GM12878 (cell line): ENCODE results near the gene MAML2.
"Not testable (repeated sequence)": the region's sequence is repeated elsewhere in the genome, so short reads cannot be mapped to it uniquely, and the experiment has no call there.

Experiments
- EP300 ChIP-seq, 2 experiments: fragments of 150-350 bp in 1 of 2; IDR thresholded peaks; 2 replicates each; pipeline ENCODE4 v1.6.1; 2011 to 2012; ENCODE audit warnings: low read depth in 2 of 2, low read length in 2 of 2, borderline replicate concordance in 1 of 2, improper control_type of control experiment in 1 of 2, inconsistent platforms in 1 of 2; ENCODE audit not compliant: control insufficient read depth in 1 of 2
- EZH2 ChIP-seq: IDR thresholded peaks from 2 replicates; pipeline ENCODE4 v1.6.1; 2012; ENCODE audit warnings: low read depth, mild to moderate bottlenecking, control low read depth, inconsistent platforms, low read length, borderline replicate concordance; ENCODE audit not compliant: control insufficient read depth
- FOS ChIP-seq: IDR thresholded peaks from 3 replicates; pipeline ENCODE4 v1.6.1; 2011; ENCODE audit warnings: borderline replicate concordance; ENCODE audit not compliant: insufficient read length; ENCODE audit errors: extremely low read depth
- GABPA ChIP-seq: IDR thresholded peaks from 2 replicates; pipeline ENCODE4 v1.6.1; 2014; ENCODE audit warnings: antibody characterized with exemption, low read depth, mild to moderate bottlenecking, inconsistent platforms
- NBN ChIP-seq: fragments of 450-650 bp; IDR thresholded peaks from 2 replicates; pipeline ENCODE4 v1.6.1; 2016
- NFXL1 ChIP-seq: fragments of 450-650 bp; IDR thresholded peaks from 2 replicates; pipeline ENCODE4 v1.6.1; 2017; ENCODE audit warnings: antibody characterized with exemption, mild to moderate bottlenecking, borderline replicate concordance
- POLR2A ChIP-seq: IDR thresholded peaks from 2 replicates; pipeline ENCODE4 v1.6.1; 2011; ENCODE audit warnings: low read depth, mild to moderate bottlenecking, low read length
- POLR2AphosphoS2 ChIP-seq: IDR thresholded peaks from 2 replicates; pipeline ENCODE4 v1.6.1; 2011; ENCODE audit warnings: low read depth, mild to moderate bottlenecking, low read length, improper control_type of control experiment, moderate library complexity
- RAD21 ChIP-seq: IDR thresholded peaks from 2 replicates; pipeline ENCODE4 v1.6.1; 2011; ENCODE audit warnings: mild to moderate bottlenecking, low read depth, low read length, moderate library complexity; ENCODE audit not compliant: insufficient read depth
- RBBP5 ChIP-seq: fragments of 200-600 bp; sonication (generic); conservative IDR thresholded peaks from 2 replicates; pipeline ENCODE4 v1.6.1; 2016
- RELA ChIP-seq: fragments of 450-650 bp; IDR thresholded peaks from 2 replicates; pipeline ENCODE4 v1.8.0; 2014; ENCODE audit warnings: borderline replicate concordance; ENCODE audit not compliant: partially characterized antibody
- YY1 ChIP-seq: IDR thresholded peaks from 2 replicates; pipeline ENCODE4 v1.6.1; 2011; ENCODE audit warnings: low read depth, mild to moderate bottlenecking, low read length
- TF ChIP-seq, protein P1 (sequence below): IDR thresholded peaks from 2 replicates; pipeline ENCODE4 v1.6.1; 2012; ENCODE audit warnings: low read length, inconsistent platforms
- TF ChIP-seq, protein P2 (sequence below), 3 experiments: IDR thresholded peaks in 2 of 3; conservative IDR thresholded peaks in 1 of 3; 2 replicates each; pipeline ENCODE4 v1.5.1; 2011; ENCODE audit warnings: low read depth in 3 of 3, low read length in 3 of 3, mild to moderate bottlenecking in 3 of 3, control low read depth in 2 of 3, moderate library complexity in 2 of 3, inconsistent platforms in 1 of 3, mixed read lengths in 1 of 3; ENCODE audit not compliant: control insufficient read depth in 2 of 3, insufficient read depth in 1 of 3; ENCODE audit errors: extremely low read depth in 1 of 3

DNA sequence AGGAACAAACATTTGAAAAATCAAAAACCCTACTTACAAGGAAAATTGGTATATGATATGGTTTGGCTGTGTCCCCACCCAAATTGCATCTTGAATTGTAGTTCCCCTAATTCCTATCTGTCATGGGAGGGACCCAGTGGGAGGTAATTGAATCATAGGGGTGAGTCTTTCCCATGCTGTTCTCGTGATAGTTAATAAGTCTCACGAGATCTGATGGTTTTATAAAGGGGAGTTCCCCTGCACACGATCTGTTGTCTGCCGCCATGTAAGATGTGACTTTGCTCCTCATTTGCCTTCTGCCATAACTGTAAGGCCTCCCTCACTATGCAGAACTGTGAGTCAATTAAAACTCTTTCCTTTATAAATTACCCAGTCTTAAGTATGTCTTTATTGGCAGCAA lies 74.5 kb downstream of the MAML2 start:
- not testable (repeated sequence) for TF ChIP-seq RELA; RBBP5; NBN; GABPA; EP300 (IDR thresholded peaks at IDR 0.05; ENCODE audit: borderline replicate concordance in 1 of 2, control insufficient read depth in 1 of 2, low read depth in 2 of 2, low read length in 2 of 2); EZH2; RAD21; POLR2AphosphoS2; FOS; POLR2A; YY1; NFXL1
- TF ChIP-seq, protein P1, sequence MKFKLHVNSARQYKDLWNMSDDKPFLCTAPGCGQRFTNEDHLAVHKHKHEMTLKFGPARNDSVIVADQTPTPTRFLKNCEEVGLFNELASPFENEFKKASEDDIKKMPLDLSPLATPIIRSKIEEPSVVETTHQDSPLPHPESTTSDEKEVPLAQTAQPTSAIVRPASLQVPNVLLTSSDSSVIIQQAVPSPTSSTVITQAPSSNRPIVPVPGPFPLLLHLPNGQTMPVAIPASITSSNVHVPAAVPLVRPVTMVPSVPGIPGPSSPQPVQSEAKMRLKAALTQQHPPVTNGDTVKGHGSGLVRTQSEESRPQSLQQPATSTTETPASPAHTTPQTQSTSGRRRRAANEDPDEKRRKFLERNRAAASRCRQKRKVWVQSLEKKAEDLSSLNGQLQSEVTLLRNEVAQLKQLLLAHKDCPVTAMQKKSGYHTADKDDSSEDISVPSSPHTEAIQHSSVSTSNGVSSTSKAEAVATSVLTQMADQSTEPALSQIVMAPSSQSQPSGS: not testable (repeated sequence)
- TF ChIP-seq, protein P2, sequence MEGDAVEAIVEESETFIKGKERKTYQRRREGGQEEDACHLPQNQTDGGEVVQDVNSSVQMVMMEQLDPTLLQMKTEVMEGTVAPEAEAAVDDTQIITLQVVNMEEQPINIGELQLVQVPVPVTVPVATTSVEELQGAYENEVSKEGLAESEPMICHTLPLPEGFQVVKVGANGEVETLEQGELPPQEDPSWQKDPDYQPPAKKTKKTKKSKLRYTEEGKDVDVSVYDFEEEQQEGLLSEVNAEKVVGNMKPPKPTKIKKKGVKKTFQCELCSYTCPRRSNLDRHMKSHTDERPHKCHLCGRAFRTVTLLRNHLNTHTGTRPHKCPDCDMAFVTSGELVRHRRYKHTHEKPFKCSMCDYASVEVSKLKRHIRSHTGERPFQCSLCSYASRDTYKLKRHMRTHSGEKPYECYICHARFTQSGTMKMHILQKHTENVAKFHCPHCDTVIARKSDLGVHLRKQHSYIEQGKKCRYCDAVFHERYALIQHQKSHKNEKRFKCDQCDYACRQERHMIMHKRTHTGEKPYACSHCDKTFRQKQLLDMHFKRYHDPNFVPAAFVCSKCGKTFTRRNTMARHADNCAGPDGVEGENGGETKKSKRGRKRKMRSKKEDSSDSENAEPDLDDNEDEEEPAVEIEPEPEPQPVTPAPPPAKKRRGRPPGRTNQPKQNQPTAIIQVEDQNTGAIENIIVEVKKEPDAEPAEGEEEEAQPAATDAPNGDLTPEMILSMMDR (IDR thresholded peaks at IDR 0.05 in 2 of 3, conservative IDR thresholded peaks at IDR 0.05 in 1 of 3; ENCODE audit: control insufficient read depth in 2 of 3, extremely low read depth in 1 of 3, insufficient read depth in 1 of 3, low read depth in 3 of 3, low read length in 3 of 3): not testable (repeated sequence)
